Astrocyte of the cerebellum (primary cell): ENCODE measurements around the gene ALDOB.
A peak's percentile ranks its signal among the peaks of the same experiment; 100 is the strongest.

Experiments
- DNase-seq: peaks from one replicate; pipeline ENCODE4 v3.0.0-alpha.2; 2011; ENCODE audit warnings: low read depth
- H3K4me3 ChIP-seq: 2 replicates; pipeline ENCODE4 v1.5.1; 2011; ENCODE audit warnings: mild to moderate bottlenecking, low read depth, low read length, moderate library complexity
- CTCF ChIP-seq: IDR thresholded peaks from 2 replicates; pipeline ENCODE4 v1.5.1; 2012; ENCODE audit warnings: low read length, low read depth, moderate library complexity, mild to moderate bottlenecking; ENCODE audit errors: missing control alignments
- in situ Hi-C: cut with HindIII; loops from 2 replicates; pipeline ENCODE4 v1.10.0; 2017; ENCODE audit warnings: low sequenced_read_pairs

The ALDOB gene

GRCh38 chr9:101470021-101470420 lies 34.4 kb upstream of the ALDOB start:
- TF ChIP-seq CTCF = no peak

GRCh38 chr9:101469026-101469425 lies 33.5 kb upstream of the ALDOB start:
- no peak for TF ChIP-seq CTCF
- in situ Hi-C loops = loop anchor here (5.0 kb wide), 1 partner anchor 63 kb away; the partner anchor contains the start of gene RNF20

More at GRCh38 chr9:101470021-101470420, 34.4 kb upstream of the ALDOB start:
- DNase-seq = no peak
- no peak overlapping the region for H3K4me3 ChIP-seq
- in situ Hi-C loops = no loop called here

GRCh38 chr9:101468116-101468515 lies 32.5 kb upstream of the ALDOB start:
- H3K4me3 ChIP-seq = no peak overlapping the region
- DNase-seq = no peak
- no peak for TF ChIP-seq CTCF
- in situ Hi-C loops = loop anchor here (5.0 kb wide), 1 partner anchor 64 kb away; the partner anchor contains the start of gene RNF20

More at GRCh38 chr9:101469026-101469425, 33.5 kb upstream of the ALDOB start:
- no peak overlapping the region for H3K4me3 ChIP-seq
- DNase-seq = no peak

- no peak overlapping the region for H3K4me3 ChIP-seq
- DNase-seq = no peak
- no peak for TF ChIP-seq CTCF
- in situ Hi-C loops = loop anchor here (5.0 kb wide), 1 partner anchor 65 kb away; the partner anchor contains the start of gene RNF20
Observed at GRCh38 chr9:101467690-101468089, 32.1 kb upstream of the ALDOB start.

GRCh38 chr9:101466863-101467262 lies 31.3 kb upstream of the ALDOB start:
- no peak for DNase-seq
- in situ Hi-C loops = loop anchor here (5.0 kb wide), 1 partner anchor 65 kb away; the partner anchor contains the start of gene RNF20
- TF ChIP-seq CTCF = no peak
- no peak overlapping the region for H3K4me3 ChIP-seq

GRCh38 chr9:101465326-101465915 lies 29.8 kb upstream of the ALDOB start:
- H3K4me3 ChIP-seq = no peak overlapping the region
- in situ Hi-C loops = loop anchor here (5.0 kb wide), 1 partner anchor 67 kb away; the partner anchor contains the start of gene RNF20
- TF ChIP-seq CTCF = peak; percentile 45
- DNase-seq = no peak

- in situ Hi-C loops = no loop called here
- no peak overlapping the region for H3K4me3 ChIP-seq
- TF ChIP-seq CTCF = no peak
- no peak for DNase-seq
Observed at GRCh38 chr9:101463397-101463796, 27.8 kb upstream of the ALDOB start.
